HL-60 (cell line): ENCODE data around the gene ACP7.

ENCODE experiments used
- DNase-seq, 2 experiments: peaks; one replicate each; pipeline ENCODE4 v3.0.0-alpha.2; 2010 to 2020; ENCODE audit warnings: low read depth in 1 of 2, low spot score in 1 of 2
- H3K27ac ChIP-seq: fragments of 250-450 bp; sonication (Bioruptor Pico); replicated peaks from 2 replicates; pipeline ENCODE4 v1.5.1; 2020; ENCODE audit warnings: mild to moderate bottlenecking, moderate library complexity
- H3K27me3 ChIP-seq: fragments of 250-450 bp; sonication (Bioruptor Pico); 2 replicates; pipeline ENCODE4 v1.5.1; 2021; ENCODE audit warnings: mild to moderate bottlenecking, moderate library complexity; ENCODE audit not compliant: insufficient read depth, poor library complexity, severe bottlenecking
- H3K4me3 ChIP-seq: replicated peaks from 2 replicates; pipeline ENCODE4 v1.5.1; 2011; ENCODE audit warnings: mild to moderate bottlenecking, control low read depth, low read length; ENCODE audit not compliant: insufficient read depth
- GABPA ChIP-seq: IDR thresholded peaks from 2 replicates; pipeline ENCODE4 v1.6.1; 2012; ENCODE audit warnings: low read depth
- POLR2AphosphoS5 ChIP-seq: IDR thresholded peaks from 2 replicates; pipeline ENCODE4 v1.6.1; 2012; ENCODE audit warnings: low read depth
- SPI1 ChIP-seq: IDR thresholded peaks from 2 replicates; pipeline ENCODE4 v1.6.1; 2012; ENCODE audit warnings: low read depth, mild to moderate bottlenecking, borderline replicate concordance
- TF ChIP-seq, protein P1 (sequence below): IDR thresholded peaks from one replicate; pipeline ENCODE4 v1.5.1; 2011; ENCODE audit warnings: low read length, control low read depth, inconsistent platforms; ENCODE audit not compliant: insufficient read depth
- TF ChIP-seq, protein P2 (sequence below): IDR thresholded peaks from 2 replicates; pipeline ENCODE4 v1.6.1; 2012; ENCODE audit warnings: low read depth; ENCODE audit not compliant: insufficient replicate concordance

The ACP7 gene

DNA sequence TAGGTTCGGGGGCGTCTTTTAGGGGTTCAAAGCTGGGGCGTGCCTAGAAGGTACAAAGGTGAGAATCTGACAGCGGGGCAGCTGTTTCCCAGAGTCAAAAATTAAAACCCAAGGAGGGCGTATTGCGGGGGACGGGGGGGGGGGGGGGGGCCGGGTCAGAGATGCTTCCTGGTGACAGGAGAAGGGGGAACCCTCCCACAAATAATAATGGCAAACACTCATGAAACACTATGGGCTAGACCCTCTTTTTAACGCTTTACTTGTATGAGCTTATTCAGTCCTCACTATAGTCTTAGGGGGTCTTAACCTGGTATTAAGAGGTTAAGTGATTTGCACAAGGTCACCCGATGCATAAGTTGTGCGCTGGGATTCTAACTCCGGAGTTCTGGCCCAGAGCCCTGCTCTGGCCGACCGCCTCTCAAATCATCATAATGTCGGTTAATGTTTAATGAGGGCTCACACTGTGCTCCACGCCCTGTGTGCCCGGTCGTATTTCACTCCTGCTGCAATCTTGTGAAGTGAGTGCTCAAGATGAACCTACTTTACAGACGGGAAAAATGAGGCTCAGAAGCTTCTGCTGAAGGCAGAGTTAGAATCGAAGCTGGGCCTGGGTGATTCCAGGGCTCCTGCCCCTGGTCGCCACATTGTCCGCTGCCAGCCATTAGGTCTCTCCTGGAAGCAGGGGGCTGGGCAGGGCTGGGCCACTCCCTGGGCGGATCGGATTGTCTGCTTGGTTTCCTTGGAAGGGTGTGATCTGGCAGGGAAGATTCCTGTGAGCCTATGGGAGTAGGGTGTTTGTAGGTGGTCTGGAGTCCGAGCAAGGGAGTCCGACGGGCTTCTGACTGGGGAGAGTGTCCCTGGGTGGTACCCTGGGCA is 42.4 kb downstream of the ACP7 start:
- no peaks in the 10 kb centered on the region for H3K27me3 ChIP-seq
- TF ChIP-seq GABPA (no peak), SPI1 (no peak), POLR2AphosphoS5 (no peak)
- TF ChIP-seq, protein P1, sequence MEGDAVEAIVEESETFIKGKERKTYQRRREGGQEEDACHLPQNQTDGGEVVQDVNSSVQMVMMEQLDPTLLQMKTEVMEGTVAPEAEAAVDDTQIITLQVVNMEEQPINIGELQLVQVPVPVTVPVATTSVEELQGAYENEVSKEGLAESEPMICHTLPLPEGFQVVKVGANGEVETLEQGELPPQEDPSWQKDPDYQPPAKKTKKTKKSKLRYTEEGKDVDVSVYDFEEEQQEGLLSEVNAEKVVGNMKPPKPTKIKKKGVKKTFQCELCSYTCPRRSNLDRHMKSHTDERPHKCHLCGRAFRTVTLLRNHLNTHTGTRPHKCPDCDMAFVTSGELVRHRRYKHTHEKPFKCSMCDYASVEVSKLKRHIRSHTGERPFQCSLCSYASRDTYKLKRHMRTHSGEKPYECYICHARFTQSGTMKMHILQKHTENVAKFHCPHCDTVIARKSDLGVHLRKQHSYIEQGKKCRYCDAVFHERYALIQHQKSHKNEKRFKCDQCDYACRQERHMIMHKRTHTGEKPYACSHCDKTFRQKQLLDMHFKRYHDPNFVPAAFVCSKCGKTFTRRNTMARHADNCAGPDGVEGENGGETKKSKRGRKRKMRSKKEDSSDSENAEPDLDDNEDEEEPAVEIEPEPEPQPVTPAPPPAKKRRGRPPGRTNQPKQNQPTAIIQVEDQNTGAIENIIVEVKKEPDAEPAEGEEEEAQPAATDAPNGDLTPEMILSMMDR = no peak
- TF ChIP-seq, protein P2, sequence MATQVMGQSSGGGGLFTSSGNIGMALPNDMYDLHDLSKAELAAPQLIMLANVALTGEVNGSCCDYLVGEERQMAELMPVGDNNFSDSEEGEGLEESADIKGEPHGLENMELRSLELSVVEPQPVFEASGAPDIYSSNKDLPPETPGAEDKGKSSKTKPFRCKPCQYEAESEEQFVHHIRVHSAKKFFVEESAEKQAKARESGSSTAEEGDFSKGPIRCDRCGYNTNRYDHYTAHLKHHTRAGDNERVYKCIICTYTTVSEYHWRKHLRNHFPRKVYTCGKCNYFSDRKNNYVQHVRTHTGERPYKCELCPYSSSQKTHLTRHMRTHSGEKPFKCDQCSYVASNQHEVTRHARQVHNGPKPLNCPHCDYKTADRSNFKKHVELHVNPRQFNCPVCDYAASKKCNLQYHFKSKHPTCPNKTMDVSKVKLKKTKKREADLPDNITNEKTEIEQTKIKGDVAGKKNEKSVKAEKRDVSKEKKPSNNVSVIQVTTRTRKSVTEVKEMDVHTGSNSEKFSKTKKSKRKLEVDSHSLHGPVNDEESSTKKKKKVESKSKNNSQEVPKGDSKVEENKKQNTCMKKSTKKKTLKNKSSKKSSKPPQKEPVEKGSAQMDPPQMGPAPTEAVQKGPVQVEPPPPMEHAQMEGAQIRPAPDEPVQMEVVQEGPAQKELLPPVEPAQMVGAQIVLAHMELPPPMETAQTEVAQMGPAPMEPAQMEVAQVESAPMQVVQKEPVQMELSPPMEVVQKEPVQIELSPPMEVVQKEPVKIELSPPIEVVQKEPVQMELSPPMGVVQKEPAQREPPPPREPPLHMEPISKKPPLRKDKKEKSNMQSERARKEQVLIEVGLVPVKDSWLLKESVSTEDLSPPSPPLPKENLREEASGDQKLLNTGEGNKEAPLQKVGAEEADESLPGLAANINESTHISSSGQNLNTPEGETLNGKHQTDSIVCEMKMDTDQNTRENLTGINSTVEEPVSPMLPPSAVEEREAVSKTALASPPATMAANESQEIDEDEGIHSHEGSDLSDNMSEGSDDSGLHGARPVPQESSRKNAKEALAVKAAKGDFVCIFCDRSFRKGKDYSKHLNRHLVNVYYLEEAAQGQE = no peak
- H3K27ac ChIP-seq = peak overlapping the region; percentile 67
- no peak for DNase-seq
- H3K4me3 ChIP-seq = peak overlapping the region; percentile 81

- Histone ChIP-seq H3K27ac (no peak overlapping the region), H3K27me3 (no peaks in the 10 kb centered on the region), H3K4me3 (no peak overlapping the region)
- no peak for DNase-seq
- TF ChIP-seq SPI1 (no peak), GABPA (no peak), POLR2AphosphoS5 (no peak)
- TF ChIP-seq, protein P2 = no peak
- TF ChIP-seq, protein P1 = no peak
Measured at GRCh38 chr19:39127812-39128515, 43.8 kb downstream of the ACP7 start.

DNA sequence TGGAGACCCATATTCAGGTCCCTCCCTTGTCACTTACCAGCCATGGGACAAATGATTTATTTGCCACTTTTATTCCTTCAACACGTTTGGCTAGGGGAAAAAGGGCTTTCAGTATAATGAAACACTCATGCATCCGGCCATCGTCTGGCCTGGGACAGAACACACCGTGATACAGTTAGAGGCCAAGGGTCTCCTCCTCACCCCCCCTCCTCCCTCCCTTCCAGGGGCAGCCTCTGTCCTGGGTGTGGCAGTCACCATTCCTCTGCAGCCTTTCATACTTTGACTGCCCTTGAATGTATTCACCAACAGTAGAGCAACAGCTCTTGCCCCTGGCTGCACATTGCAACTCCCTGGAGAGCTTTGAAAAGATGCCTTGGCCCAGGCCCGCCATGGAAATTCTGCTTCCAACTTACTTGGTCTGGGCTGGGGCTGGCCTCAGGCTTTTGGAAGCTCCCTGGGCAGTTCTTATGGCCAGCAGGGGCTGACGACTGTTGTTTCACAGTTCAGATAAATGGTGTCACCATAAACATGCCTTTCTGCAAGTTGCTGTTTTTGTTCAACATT is 44.4 kb downstream of the ACP7 start:
- no peak for DNase-seq
- Histone ChIP-seq H3K27me3 (no peaks in the 10 kb centered on the region), H3K4me3 (no peak overlapping the region), H3K27ac (no peak overlapping the region)
- TF ChIP-seq SPI1 (no peak), POLR2AphosphoS5 (no peak), GABPA (no peak)
- TF ChIP-seq, protein P2 = no peak
- TF ChIP-seq, protein P1 = no peak
